ENCODE data around the gene CTTN. TPM values are rescaled to one million over a fixed set of nuclear protein-coding genes. Genes with fewer than 3 reads are reported as not detected.

The CTTN gene
- total RNA-seq, 1 donor from 2014 or later = 239 TPM

DNA sequence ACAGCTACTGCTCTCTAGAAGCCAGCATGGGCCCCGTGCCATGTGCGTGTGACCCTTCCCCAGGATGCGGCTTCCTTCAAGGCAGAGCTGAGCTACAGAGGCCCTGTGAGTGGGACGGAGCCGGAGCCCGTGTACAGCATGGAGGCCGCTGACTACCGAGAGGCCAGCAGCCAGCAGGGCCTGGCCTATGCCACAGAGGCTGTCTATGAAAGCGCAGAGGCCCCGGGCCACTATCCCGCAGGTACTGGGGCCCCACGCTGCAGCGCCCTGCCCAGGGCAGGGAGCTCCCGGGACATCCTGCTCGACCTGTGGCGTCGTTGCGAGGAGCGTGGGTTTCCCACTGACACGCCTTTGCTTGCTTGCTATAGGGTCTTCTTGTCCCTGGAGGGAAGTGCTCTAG is 34.7 kb downstream of the CTTN start:
- no peak for TF ChIP-seq CTCF (IDR thresholded peaks at IDR 0.05; ENCODE audit: unreplicated experiment)
- Mint-ChIP-seq H3K9me3 (ENCODE audit: low read depth) (no peaks in the 10 kb centered on the region), H3K36me3 (ENCODE audit: insufficient read depth) (peaks cover 32% of the 10 kb centered on the region), H3K27me3 (no peaks in the 10 kb centered on the region), H3K27ac (no peak overlapping the region), H3K4me1 (ENCODE audit: low read depth) (no peaks in the 10 kb centered on the region), H3K4me3 (ENCODE audit: low read depth) (no peak overlapping the region)
- no peak for DNase-seq (ENCODE audit: low spot score, unreplicated experiment)

GRCh38 chr11:70433526-70433925 is 35.2 kb downstream of the CTTN start:
- TF ChIP-seq CTCF (IDR thresholded peaks at IDR 0.05; ENCODE audit: unreplicated experiment) = no peak
- Mint-ChIP-seq H3K27ac (no peak overlapping the region), H3K27me3 (no peaks in the 10 kb centered on the region), H3K36me3 (ENCODE audit: insufficient read depth) (peaks cover 32% of the 10 kb centered on the region), H3K4me1 (ENCODE audit: low read depth) (no peaks in the 10 kb centered on the region), H3K4me3 (ENCODE audit: low read depth) (no peak overlapping the region), H3K9me3 (ENCODE audit: low read depth) (no peaks in the 10 kb centered on the region)
- no peak for DNase-seq (ENCODE audit: low spot score, unreplicated experiment)

- Mint-ChIP-seq H3K36me3 (ENCODE audit: insufficient read depth) (peaks cover 28% of the 10 kb centered on the region), H3K27ac (no peak overlapping the region), H3K27me3 (no peaks in the 10 kb centered on the region), H3K4me1 (ENCODE audit: low read depth) (no peaks in the 10 kb centered on the region), H3K9me3 (ENCODE audit: low read depth) (no peaks in the 10 kb centered on the region), H3K4me3 (ENCODE audit: low read depth) (no peak overlapping the region)
- no peak for TF ChIP-seq CTCF (IDR thresholded peaks at IDR 0.05; ENCODE audit: unreplicated experiment)
- DNase-seq (ENCODE audit: low spot score, unreplicated experiment) = no peak
Measured at GRCh38 chr11:70433966-70434812, 35.9 kb downstream of the CTTN start.

GRCh38 chr11:70434813-70435278 is 36.5 kb downstream of the CTTN start:
- no peak for DNase-seq (ENCODE audit: low spot score, unreplicated experiment)
- Mint-ChIP-seq H3K27me3 (no peaks in the 10 kb centered on the region), H3K36me3 (ENCODE audit: insufficient read depth) (peaks cover 32% of the 10 kb centered on the region), H3K27ac (no peak overlapping the region), H3K4me1 (ENCODE audit: low read depth) (no peaks in the 10 kb centered on the region), H3K4me3 (ENCODE audit: low read depth) (no peak overlapping the region), H3K9me3 (ENCODE audit: low read depth) (no peaks in the 10 kb centered on the region)
- no peak for TF ChIP-seq CTCF (IDR thresholded peaks at IDR 0.05; ENCODE audit: unreplicated experiment)

GRCh38 chr11:70435361-70435760 is 37.0 kb downstream of the CTTN start:
- H3K36me3 Mint-ChIP-seq (ENCODE audit: insufficient read depth) = peaks cover 31% of the 10 kb centered on the region
- DNase-seq (ENCODE audit: low spot score, unreplicated experiment) = no peak

More at GRCh38 chr11:70435361-70435760, 37.0 kb downstream of the CTTN start:
- H3K4me3 Mint-ChIP-seq (ENCODE audit: low read depth) = no peak overlapping the region
- TF ChIP-seq CTCF (IDR thresholded peaks at IDR 0.05; ENCODE audit: unreplicated experiment) = no peak
- no peaks in the 10 kb centered on the region for H3K9me3 Mint-ChIP-seq (ENCODE audit: low read depth)
- H3K27ac Mint-ChIP-seq = no peak overlapping the region
- H3K4me1 Mint-ChIP-seq (ENCODE audit: low read depth) = no peaks in the 10 kb centered on the region
- H3K27me3 Mint-ChIP-seq = no peaks in the 10 kb centered on the region

Data from progenitor cell of endocrine pancreas (in vitro differentiated cells).